Activated naive CD8-positive, alpha-beta T cell (primary cell): Measurements from ENCODE around the gene NUP188.

Experiments used
- H3K27ac Mint-ChIP-seq: one replicate; pipeline ENCODE4 v1.8.0; 2021; ENCODE audit warnings: mixed read lengths
- H3K27me3 Mint-ChIP-seq: one replicate; pipeline ENCODE4 v1.8.0; 2021; ENCODE audit warnings: mixed read lengths
- H3K36me3 Mint-ChIP-seq: one replicate; pipeline ENCODE4 v1.8.0; 2021; ENCODE audit warnings: mixed read lengths
- H3K4me1 Mint-ChIP-seq: one replicate; pipeline ENCODE4 v1.8.0; 2021; ENCODE audit warnings: low read depth, mixed read lengths
- H3K4me3 Mint-ChIP-seq: one replicate; pipeline ENCODE4 v1.8.0; 2021; ENCODE audit warnings: mild to moderate bottlenecking, mixed read lengths
- H3K9me3 Mint-ChIP-seq: one replicate; pipeline ENCODE4 v1.8.0; 2021; ENCODE audit warnings: low read depth, mixed read lengths

The NUP188 gene, protein sequence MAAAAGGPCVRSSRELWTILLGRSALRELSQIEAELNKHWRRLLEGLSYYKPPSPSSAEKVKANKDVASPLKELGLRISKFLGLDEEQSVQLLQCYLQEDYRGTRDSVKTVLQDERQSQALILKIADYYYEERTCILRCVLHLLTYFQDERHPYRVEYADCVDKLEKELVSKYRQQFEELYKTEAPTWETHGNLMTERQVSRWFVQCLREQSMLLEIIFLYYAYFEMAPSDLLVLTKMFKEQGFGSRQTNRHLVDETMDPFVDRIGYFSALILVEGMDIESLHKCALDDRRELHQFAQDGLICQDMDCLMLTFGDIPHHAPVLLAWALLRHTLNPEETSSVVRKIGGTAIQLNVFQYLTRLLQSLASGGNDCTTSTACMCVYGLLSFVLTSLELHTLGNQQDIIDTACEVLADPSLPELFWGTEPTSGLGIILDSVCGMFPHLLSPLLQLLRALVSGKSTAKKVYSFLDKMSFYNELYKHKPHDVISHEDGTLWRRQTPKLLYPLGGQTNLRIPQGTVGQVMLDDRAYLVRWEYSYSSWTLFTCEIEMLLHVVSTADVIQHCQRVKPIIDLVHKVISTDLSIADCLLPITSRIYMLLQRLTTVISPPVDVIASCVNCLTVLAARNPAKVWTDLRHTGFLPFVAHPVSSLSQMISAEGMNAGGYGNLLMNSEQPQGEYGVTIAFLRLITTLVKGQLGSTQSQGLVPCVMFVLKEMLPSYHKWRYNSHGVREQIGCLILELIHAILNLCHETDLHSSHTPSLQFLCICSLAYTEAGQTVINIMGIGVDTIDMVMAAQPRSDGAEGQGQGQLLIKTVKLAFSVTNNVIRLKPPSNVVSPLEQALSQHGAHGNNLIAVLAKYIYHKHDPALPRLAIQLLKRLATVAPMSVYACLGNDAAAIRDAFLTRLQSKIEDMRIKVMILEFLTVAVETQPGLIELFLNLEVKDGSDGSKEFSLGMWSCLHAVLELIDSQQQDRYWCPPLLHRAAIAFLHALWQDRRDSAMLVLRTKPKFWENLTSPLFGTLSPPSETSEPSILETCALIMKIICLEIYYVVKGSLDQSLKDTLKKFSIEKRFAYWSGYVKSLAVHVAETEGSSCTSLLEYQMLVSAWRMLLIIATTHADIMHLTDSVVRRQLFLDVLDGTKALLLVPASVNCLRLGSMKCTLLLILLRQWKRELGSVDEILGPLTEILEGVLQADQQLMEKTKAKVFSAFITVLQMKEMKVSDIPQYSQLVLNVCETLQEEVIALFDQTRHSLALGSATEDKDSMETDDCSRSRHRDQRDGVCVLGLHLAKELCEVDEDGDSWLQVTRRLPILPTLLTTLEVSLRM (N-terminal part only)

DNA sequence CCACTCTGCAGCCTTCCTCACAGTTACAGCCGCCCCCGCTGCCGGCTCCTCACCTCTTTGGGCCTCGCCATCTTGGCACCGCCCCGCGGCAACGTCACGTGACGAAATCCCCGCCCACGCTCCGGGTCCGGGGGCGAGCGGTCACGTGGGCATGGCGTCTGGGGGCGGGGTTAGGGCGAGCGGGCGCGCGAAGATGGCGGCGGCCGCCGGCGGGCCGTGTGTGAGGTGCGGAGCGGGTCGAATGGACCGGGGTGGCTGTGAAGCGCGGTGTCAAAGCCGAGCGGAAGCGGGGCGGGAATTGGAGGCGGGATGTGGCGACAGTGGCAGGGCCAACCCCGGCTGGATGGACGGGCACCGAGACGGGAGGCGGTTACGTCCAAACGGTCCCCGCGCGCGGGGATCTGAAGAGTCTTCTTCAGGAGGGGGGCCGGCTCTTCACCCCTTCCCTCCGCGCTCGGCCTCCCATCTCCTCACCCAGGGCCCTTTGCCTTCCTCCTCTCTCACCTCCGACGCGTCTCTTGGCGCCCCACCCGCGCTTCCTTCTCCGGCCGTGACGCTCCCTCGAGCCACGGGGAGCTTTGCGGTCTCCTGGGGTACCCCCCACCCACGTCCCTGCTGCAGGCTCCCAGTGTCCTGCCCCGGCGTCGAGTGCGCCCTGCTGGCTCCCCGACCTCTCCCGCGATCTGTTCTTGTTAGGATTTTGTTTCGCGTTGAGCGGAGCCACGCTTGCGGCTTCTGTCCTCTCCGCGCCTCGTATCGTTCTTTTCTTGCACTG lies at the start of gene NUP188, which contains the start of gene DOLK:
TSS of gene NUP188 (plus strand) at position 173 of the 775 bp plus-strand sequence. CDS start at position 194, 21 bp downstream.
TSS of gene DOLK (minus strand) at position 77 of the 775 bp plus-strand sequence. CDS start 300 bp downstream, outside the sequence.
- Mint-ChIP-seq H3K4me3 (peak within 1 kb of the TSS; percentile 99), H3K4me1 (peaks cover 24% of the 10 kb centered on the region), H3K27me3 (no peaks in the 10 kb centered on the region), H3K36me3 (peaks cover 4% of the 10 kb centered on the region), H3K27ac (peak within 1 kb of the TSS; percentile 98), H3K9me3 (no peaks in the 10 kb centered on the region)

DNA sequence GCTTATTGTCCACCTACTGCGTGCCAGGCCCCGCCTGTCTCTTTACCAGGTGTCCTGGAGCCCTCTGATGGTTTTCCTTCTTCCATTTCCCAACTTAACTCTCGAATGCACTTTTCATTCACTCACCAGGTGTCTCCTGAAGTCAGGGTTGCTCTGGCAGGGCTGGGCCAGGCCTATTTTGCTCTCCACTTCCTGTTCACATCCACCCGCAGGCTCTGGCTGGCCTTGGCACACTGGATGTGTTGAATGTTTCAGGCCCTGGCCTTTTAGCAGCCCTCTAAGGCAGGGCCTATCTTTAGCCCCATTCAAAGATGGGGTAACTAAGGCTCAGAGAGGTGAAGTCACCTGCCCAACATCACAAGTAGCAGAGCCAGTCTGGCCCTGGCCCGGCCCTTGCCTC lies 49.1 kb upstream of the NUP188 start:
- Mint-ChIP-seq H3K27me3 (no peaks in the 10 kb centered on the region), H3K4me3 (no peak overlapping the region), H3K4me1 (peaks cover 80% of the 10 kb centered on the region), H3K9me3 (no peaks in the 10 kb centered on the region), H3K36me3 (peaks cover 6% of the 10 kb centered on the region), H3K27ac (peak overlapping the region; percentile 92)

DNA sequence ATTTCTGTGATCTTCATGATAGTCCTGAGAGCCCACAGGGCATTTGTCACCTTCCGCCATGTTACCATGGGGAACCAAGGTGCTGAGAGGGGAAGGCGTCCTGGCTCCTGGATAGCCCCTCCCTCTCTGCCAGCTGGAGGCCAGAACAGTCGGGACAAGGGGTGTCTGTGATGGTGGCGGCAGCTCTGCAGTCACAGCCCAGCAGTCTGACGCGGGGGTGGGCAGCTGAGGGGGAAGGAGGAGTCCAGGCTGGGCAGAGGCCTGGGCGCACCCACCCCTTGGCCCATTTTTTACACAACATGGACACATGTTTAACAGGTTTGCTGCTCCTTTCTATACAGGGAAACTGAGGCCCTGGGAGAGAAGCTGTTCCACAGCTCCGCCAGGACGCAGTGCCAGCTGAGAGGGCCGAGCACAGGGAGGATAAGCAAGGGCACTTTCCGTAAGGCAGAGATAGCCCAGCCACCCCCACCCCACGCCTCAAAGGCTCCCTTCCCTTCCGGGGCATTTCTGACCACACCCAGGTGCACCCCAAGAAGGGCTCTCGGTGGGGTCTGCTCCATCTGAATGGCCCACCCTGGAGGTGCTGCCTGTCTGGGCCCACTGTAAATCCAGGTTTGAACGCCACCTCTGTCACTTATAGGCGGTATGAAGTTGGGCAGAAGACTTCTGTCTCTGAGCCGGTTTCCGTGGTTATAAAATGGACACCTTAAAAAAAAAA lies 48.5 kb upstream of the NUP188 start:
- Mint-ChIP-seq H3K9me3 (no peaks in the 10 kb centered on the region), H3K4me3 (peak overlapping the region; percentile 64), H3K4me1 (peaks cover 81% of the 10 kb centered on the region), H3K27me3 (no peaks in the 10 kb centered on the region), H3K27ac (peak overlapping the region; percentile 92), H3K36me3 (peaks cover 5% of the 10 kb centered on the region)

DNA sequence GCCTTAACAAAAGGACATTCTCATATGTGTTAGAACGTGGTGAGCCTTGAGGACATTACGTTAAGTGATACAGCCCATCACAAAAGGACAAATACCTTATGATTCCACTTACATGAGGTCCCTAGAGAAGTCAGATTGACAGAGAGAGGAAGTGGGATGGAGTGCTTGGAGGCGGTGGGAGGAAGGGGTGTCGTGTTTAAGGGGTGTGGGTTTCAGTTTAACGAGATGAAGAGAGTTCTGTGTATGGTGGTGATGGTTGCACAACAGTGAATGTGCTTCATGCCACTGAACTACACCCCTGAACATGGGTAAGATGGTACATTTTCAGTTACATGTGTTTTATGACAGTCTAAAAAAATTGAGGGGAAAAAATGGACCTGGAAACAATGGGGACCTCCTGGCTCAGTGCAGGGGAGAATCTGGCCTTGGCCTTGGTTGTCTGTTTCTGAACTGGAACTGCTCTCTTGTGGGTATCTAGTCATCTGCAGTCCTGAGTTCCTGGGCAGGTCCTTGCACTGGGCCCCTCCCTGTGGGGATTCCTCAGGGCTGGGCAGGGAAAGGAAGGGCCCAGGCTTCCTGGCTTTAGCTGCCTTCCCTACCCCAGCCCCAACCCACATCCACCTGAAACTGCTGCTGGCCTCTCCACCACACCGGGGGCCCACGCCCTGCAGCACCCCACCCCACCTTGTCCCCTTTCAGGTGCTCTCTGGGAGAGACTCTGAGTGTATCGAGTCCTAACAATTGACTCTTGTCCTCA lies 47.8 kb upstream of the NUP188 start:
- Mint-ChIP-seq H3K4me1 (peaks cover 80% of the 10 kb centered on the region), H3K27me3 (no peaks in the 10 kb centered on the region), H3K27ac (peak overlapping the region; percentile 92), H3K9me3 (no peaks in the 10 kb centered on the region), H3K36me3 (peaks cover 5% of the 10 kb centered on the region), H3K4me3 (peak overlapping the region; percentile 64)

DNA sequence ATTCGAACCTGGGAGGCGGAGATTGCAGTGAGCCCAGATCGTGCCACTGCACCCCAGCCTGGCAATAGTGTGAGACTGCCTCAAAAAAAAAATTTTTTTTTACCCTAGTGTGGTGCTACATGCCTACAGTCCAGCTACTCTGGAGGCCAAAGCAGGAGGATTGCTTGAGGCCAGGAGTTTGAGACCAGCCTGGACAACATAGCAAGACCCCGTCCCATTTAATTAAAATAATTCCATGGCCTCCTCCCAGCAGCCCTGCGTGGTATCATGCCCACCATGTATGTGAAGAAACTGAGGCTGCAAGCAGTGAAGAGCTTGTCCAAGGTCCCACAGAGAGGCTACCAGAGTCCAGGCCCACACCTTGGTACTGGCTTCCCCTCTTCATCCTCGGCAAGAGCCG lies 46.1 kb upstream of the NUP188 start:
- Mint-ChIP-seq H3K4me3 (no peak overlapping the region), H3K36me3 (peaks cover 2% of the 10 kb centered on the region), H3K4me1 (peaks cover 73% of the 10 kb centered on the region), H3K9me3 (no peaks in the 10 kb centered on the region), H3K27ac (no peak overlapping the region), H3K27me3 (no peaks in the 10 kb centered on the region)

DNA sequence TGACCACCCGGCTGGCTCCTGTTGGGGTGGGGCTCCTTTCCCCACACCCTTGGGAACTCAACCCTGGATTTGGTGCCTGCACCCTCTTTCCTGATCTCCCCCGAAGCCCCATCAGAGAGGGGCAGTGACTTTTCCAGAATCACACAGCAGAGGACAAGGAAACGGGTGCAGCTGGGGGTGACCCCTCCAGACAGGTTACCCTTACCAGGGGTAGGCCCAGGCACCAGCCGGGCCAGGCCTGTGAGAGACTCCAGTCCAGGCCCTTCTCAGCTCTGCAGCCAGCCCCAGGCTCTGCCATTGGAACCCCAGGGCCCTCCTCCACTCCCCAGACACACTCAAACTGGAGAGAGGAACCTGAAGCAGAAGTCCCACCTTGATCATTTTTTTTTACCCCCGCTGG lies 45.7 kb upstream of the NUP188 start:
- peak overlapping the region; percentile 86 for H3K27ac Mint-ChIP-seq
- H3K4me1 Mint-ChIP-seq, result peaks cover 73% of the 10 kb centered on the region
- no peaks in the 10 kb centered on the region for H3K9me3 Mint-ChIP-seq
- peak overlapping the region; percentile 61 for H3K4me3 Mint-ChIP-seq
- H3K27me3 Mint-ChIP-seq, result no peaks in the 10 kb centered on the region
- H3K36me3 Mint-ChIP-seq, result peaks cover 2% of the 10 kb centered on the region

DNA sequence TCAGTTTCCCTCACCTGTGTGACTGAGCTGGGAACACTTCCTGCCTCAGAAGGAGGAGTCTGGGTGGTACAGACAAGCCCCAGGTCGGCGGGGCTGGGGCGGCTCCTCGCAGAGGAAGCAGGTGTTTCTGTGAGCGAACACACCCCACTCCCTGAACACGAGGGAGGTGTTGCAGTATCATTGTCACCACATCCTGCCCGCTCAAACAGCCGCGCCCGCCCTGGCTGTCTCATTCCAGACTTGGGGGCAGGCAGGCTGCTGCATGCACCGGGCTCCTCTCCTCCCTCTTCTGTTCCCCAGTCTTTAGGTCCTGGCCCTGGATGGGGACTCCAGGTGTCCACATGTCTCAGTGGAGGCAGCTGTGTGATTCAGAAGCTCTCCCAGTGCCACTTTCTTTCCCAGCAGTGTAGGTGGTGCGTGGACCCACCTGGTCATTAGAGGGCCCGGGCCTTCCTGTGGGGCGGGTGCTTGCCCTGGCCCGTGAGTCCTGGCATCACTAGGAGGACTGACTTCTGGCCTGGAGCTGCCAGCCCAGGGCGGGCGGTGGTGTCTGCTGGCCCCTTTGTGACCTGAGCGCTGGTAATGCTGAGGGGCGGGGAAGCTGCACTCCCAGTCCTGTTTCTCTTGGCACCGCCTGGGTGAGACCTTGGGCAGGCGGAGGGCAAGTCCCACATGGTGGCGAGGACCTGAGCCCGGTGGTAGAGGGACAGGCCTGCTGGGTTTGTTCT lies 45.0 kb upstream of the NUP188 start:
- Mint-ChIP-seq H3K4me1 (peaks cover 73% of the 10 kb centered on the region), H3K27ac (peak overlapping the region; percentile 86), H3K4me3 (peak overlapping the region; percentile 61), H3K27me3 (no peaks in the 10 kb centered on the region), H3K9me3 (no peaks in the 10 kb centered on the region), H3K36me3 (peaks cover 2% of the 10 kb centered on the region)

DNA sequence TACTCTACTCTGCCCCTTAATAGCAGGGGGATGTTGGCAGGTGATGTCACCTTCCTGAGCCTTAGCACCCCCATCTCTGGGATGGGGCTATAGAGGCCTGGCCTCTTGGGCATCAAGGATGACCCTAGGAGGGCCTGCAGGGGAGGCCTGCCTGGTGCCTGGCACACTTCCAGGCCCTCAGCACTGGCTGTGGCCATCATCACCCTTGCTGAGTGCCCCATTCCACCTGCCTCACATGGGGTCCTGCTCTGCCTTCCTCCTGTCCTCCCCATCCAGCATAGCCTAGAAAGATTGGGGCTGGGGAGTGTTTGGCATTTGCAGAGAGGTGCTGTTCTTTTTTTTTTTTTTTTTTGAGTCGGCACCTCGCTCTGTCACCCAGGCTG lies 44.4 kb upstream of the NUP188 start:
- Mint-ChIP-seq H3K9me3 (no peaks in the 10 kb centered on the region), H3K27me3 (no peaks in the 10 kb centered on the region), H3K4me1 (peaks cover 72% of the 10 kb centered on the region), H3K36me3 (peaks cover 4% of the 10 kb centered on the region), H3K27ac (peak overlapping the region; percentile 86), H3K4me3 (peak overlapping the region; percentile 61)

DNA sequence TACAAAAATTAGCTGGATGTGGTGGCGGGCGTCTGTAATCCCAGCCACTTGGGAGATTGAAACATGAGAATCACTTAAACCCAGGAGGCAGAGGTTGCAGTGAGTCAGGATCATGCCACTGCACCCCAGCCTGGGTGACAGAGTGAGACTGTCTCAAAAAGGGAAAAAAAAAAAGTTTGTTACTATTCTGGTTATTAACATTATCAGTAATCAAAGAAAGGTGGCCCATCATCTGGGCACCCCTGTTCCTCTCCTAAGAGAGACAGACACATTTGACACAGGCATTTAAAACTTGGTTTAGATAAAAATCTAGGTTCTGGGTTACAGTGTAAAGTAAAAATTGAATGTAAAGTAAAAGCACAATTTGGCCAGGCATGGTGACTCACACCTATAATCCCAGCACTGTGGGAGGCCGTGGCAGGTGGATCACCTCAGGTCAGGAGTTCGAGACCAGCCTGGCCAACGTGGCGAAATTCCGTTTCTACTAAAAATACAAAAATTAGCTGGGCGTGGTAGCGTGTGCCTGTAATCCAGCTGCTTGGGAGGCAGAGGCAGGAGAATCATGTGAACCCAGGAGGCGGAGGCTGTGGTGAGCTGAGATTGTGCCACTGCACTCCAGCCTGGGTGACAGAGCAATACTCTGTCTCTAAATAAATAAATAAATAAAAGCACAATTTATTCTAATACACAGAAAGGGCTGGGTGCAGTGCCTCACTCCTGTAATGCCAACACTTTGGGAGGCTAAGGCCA lies 43.5 kb upstream of the NUP188 start:
- Mint-ChIP-seq H3K4me1 (peaks cover 67% of the 10 kb centered on the region), H3K27ac (peak overlapping the region; percentile 79), H3K4me3 (no peak overlapping the region), H3K36me3 (peaks cover 6% of the 10 kb centered on the region), H3K9me3 (no peaks in the 10 kb centered on the region), H3K27me3 (no peaks in the 10 kb centered on the region)

DNA sequence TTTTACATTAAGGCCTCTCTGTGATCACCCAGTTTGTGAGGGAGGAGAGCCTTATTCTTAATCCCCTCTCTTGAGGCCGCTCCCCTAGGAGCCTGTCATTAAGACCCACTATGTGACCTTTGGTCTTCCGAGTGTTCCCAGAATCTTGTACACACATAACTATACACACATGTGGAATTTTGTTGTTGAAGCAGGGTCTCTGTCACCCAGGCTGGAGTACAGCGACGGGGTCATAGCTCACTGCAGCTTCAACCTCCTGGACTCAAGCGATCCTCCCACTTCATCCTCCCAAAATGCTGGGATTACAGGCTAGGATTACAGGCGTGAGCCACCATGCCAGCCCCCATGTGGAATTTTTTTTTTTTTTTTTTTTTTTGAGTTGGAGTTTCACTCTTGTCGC lies 41.5 kb upstream of the NUP188 start:
- Mint-ChIP-seq H3K4me3 (no peak overlapping the region), H3K36me3 (peaks cover 8% of the 10 kb centered on the region), H3K27me3 (no peaks in the 10 kb centered on the region), H3K4me1 (peaks cover 58% of the 10 kb centered on the region), H3K9me3 (no peaks in the 10 kb centered on the region), H3K27ac (peak overlapping the region; percentile 61)

DNA sequence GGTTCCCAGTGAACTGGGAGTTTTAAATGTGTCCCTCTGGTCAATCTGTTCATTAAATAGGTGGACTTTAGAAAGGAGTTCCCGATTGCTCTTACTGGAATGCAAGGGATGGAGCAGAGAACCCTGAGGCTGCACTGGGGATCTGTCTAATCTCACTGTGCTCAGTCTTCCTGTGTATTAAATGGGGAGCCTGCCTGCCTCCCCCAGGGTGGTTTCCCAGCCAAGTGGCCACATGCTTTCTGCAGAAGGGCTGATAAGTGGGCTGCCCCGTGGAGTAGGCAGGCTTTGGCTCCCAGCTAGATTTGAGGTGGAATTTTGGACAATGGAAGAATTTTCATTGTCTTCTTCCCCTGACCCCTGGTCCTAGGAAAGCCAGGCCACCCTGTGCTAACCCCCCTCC lies 40.8 kb upstream of the NUP188 start:
- Mint-ChIP-seq H3K27me3 (no peaks in the 10 kb centered on the region), H3K4me3 (no peak overlapping the region), H3K4me1 (peaks cover 58% of the 10 kb centered on the region), H3K36me3 (peaks cover 8% of the 10 kb centered on the region), H3K27ac (peak overlapping the region; percentile 77), H3K9me3 (no peaks in the 10 kb centered on the region)

DNA sequence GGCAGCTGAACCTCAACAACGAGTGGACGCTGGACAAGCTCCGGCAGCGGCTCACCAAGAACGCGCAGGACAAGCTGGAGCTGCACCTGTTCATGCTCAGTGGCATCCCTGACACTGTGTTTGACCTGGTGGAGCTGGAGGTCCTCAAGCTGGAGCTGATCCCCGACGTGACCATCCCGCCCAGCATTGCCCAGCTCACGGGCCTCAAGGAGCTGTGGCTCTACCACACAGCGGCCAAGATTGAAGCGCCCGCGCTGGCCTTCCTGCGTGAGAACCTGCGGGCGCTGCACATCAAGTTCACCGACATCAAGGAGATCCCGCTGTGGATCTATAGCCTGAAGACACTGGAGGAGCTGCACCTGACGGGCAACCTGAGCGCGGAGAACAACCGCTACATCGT lies 39.1 kb upstream of the NUP188 start:
- Mint-ChIP-seq H3K36me3 (peaks cover 11% of the 10 kb centered on the region), H3K27ac (no peak overlapping the region), H3K9me3 (no peaks in the 10 kb centered on the region), H3K4me3 (no peak overlapping the region), H3K4me1 (peaks cover 59% of the 10 kb centered on the region), H3K27me3 (no peaks in the 10 kb centered on the region)
